Activated naive CD4-positive, alpha-beta T cell treated with anti-CD3 and anti-CD28 coated beads, Interleukin-2, amount 10 ng/mL, durations not matched to agents 7 days and 5 days (primary cell): ENCODE data around the gene HASPIN.

Experiments
- CTCF ChIA-PET: fragments of 350-600 bp; sonication (Branson Sonifier 250); formaldehyde crosslinking; loops from one replicate; lab custom pipeline; 2021; ENCODE audit warnings: antibody characterized with exemption; lab: Charles Lee
- DNase-seq: peaks from one replicate; pipeline ENCODE4 v3.0.0-alpha.2; 2020
- H3K27ac Mint-ChIP-seq: one replicate; pipeline ENCODE4 v1.8.0; 2021; ENCODE audit warnings: mild to moderate bottlenecking, moderate library complexity, mixed read lengths
- H3K27me3 Mint-ChIP-seq: one replicate; pipeline ENCODE4 v1.8.0; 2021; ENCODE audit warnings: mild to moderate bottlenecking, mixed read lengths
- H3K36me3 Mint-ChIP-seq: one replicate; pipeline ENCODE4 v1.8.0; 2021; ENCODE audit warnings: mixed read lengths
- H3K4me1 Mint-ChIP-seq: one replicate; pipeline ENCODE4 v1.8.0; 2021; ENCODE audit warnings: mixed read lengths
- H3K4me3 Mint-ChIP-seq: one replicate; pipeline ENCODE4 v1.8.0; 2021; ENCODE audit warnings: mild to moderate bottlenecking, moderate library complexity, mixed read lengths
- H3K9me3 Mint-ChIP-seq: one replicate; pipeline ENCODE4 v1.8.0; 2021; ENCODE audit warnings: mixed read lengths

HASPIN gene

DNA sequence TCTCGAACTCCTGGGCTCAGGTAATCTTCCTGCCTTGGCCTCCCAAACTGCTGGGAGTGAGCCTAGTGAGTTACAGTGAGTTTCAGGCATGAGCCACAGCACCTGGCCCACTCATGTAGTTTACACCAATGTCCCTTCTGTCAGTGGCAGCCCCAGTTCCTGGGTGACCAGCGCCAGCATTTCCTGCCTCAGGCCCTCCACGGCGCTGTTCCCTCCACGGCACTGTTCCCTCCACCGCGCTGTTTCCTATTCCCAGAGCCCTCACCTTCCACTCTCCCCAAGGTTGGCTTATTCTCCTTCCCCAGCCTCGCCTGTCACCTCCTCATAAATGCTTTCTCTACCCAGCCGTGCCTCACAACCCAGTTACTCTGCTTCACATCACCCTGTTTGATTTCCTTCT is 44.6 kb downstream of the HASPIN start:
- Mint-ChIP-seq H3K27ac (no peak overlapping the region), H3K4me1 (peaks cover 71% of the 10 kb centered on the region), H3K27me3 (peaks cover 7% of the 10 kb centered on the region), H3K9me3 (no peaks in the 10 kb centered on the region), H3K36me3 (peaks cover 2% of the 10 kb centered on the region), H3K4me3 (no peak overlapping the region)
- no peak for DNase-seq
- CTCF ChIA-PET = interaction anchor here (0.9 to 2.4 kb wide), 2 partner anchors 31 to 1321 kb away, joined by 3 to 17 read pairs; no protein-coding TSS in a partner anchor

- H3K4me1 Mint-ChIP-seq = peaks cover 66% of the 10 kb centered on the region
- peaks cover 2% of the 10 kb centered on the region for H3K36me3 Mint-ChIP-seq
- H3K9me3 Mint-ChIP-seq = no peaks in the 10 kb centered on the region
- CTCF ChIA-PET = interaction anchor here (1.0 kb wide), 1 partner anchor 31 kb away, joined by 3 read pairs; no protein-coding TSS in a partner anchor
- peaks cover 7% of the 10 kb centered on the region for H3K27me3 Mint-ChIP-seq
- DNase-seq = no peak
- no peak overlapping the region for H3K27ac Mint-ChIP-seq
- H3K4me3 Mint-ChIP-seq = no peak overlapping the region
Measured at GRCh38 chr17:3768769-3769168, 45.1 kb downstream of the HASPIN start.

GRCh38 chr17:3770466-3770865 is 46.8 kb downstream of the HASPIN start:
- H3K27me3 Mint-ChIP-seq = peaks cover 7% of the 10 kb centered on the region
- peaks cover 49% of the 10 kb centered on the region for H3K4me1 Mint-ChIP-seq
- peaks cover 2% of the 10 kb centered on the region for H3K36me3 Mint-ChIP-seq
- H3K27ac Mint-ChIP-seq = no peak overlapping the region
- H3K4me3 Mint-ChIP-seq = no peak overlapping the region
- no peaks in the 10 kb centered on the region for H3K9me3 Mint-ChIP-seq
- CTCF ChIA-PET = interaction anchor here (0.6 kb wide), 1 partner anchor 18 kb away, joined by 3 read pairs; no protein-coding TSS in a partner anchor
- peak; percentile 40 for DNase-seq

DNA sequence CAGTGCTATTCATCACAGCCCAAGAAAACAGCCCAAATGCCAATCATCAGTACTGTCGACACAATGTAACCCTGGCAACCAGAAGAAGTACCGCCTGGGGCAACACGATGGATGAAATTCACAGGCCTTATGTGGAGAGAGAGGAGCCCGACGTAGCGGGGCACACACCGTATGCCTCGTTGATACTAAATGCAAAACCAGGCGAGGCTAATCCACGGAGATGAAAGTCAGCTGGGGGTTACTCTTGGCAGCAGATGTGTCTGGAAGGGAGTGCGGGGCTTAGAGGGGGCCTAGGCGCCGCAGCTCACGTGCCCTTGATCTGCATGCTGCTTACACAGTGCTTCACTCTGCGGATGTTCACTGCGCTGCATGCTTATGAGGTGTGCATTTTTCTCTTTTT is 47.4 kb downstream of the HASPIN start:
- no peak overlapping the region for H3K4me3 Mint-ChIP-seq
- DNase-seq = no peak
- H3K27me3 Mint-ChIP-seq = peaks cover 7% of the 10 kb centered on the region
- H3K9me3 Mint-ChIP-seq = no peaks in the 10 kb centered on the region
- peaks cover 2% of the 10 kb centered on the region for H3K36me3 Mint-ChIP-seq
- peaks cover 43% of the 10 kb centered on the region for H3K4me1 Mint-ChIP-seq
- H3K27ac Mint-ChIP-seq = no peak overlapping the region
- CTCF ChIA-PET = interaction anchor here (1.1 to 2.5 kb wide), 2 partner anchors 33 to 34 kb away, joined by 3 to 12 read pairs; no protein-coding TSS in a partner anchor

DNA sequence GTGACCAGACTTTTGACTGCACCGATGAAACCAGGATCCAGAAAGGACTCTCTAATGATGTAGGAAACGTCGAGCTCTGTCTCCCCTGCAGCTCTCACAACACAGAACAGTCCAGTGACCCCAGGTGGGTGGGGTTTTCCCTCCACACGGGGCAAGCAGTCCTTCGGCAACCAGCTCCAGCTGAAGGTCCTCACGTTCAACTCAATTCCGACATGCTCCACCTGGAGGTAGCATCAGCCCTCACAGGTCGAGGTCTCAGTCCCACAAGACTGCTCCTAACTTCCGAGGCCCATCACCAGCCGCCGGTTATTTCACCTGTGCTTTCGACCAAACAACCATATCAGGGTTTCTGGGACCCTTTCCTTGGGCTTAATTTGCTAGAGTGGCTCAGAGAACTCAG is 49.1 kb downstream of the HASPIN start:
- CTCF ChIA-PET = interaction anchor here (2.5 kb wide), 1 partner anchor 34 kb away, joined by 12 read pairs; no protein-coding TSS in a partner anchor
- peaks cover 9% of the 10 kb centered on the region for H3K27me3 Mint-ChIP-seq
- no peak overlapping the region for H3K4me3 Mint-ChIP-seq
- H3K9me3 Mint-ChIP-seq = no peaks in the 10 kb centered on the region
- no peak overlapping the region for H3K27ac Mint-ChIP-seq
- no peak for DNase-seq
- no peaks in the 10 kb centered on the region for H3K36me3 Mint-ChIP-seq
- peaks cover 33% of the 10 kb centered on the region for H3K4me1 Mint-ChIP-seq

GRCh38 chr17:3773511-3773910 is 49.8 kb downstream of the HASPIN start:
- H3K9me3 Mint-ChIP-seq = no peaks in the 10 kb centered on the region
- H3K36me3 Mint-ChIP-seq = no peaks in the 10 kb centered on the region
- CTCF ChIA-PET = interaction anchor here (1.1 kb wide), 1 partner anchor 90 kb away, joined by 3 read pairs; no protein-coding TSS in a partner anchor
- no peak for DNase-seq
- H3K27ac Mint-ChIP-seq = no peak overlapping the region
- H3K4me3 Mint-ChIP-seq = no peak overlapping the region
- H3K4me1 Mint-ChIP-seq = peaks cover 27% of the 10 kb centered on the region
- H3K27me3 Mint-ChIP-seq = peaks cover 11% of the 10 kb centered on the region

GRCh38 chr17:3773966-3774365 is 50.3 kb downstream of the HASPIN start:
- H3K4me3 Mint-ChIP-seq = no peak overlapping the region
- CTCF ChIA-PET = interaction anchor here (1.1 to 1.5 kb wide), 2 partner anchors 36 to 90 kb away, joined by 3 to 6 read pairs; no protein-coding TSS in a partner anchor

More at GRCh38 chr17:3773966-3774365, 50.3 kb downstream of the HASPIN start:
- Mint-ChIP-seq H3K27me3 (peaks cover 8% of the 10 kb centered on the region), H3K27ac (no peak overlapping the region), H3K36me3 (no peaks in the 10 kb centered on the region), H3K9me3 (no peaks in the 10 kb centered on the region), H3K4me1 (peaks cover 23% of the 10 kb centered on the region)
- no peak for DNase-seq
